ENCODE results near the gene CLPX. TPM values are rescaled to one million over a fixed set of nuclear protein-coding genes. Genes with fewer than 3 reads are reported as not detected.

The CLPX gene
- total RNA-seq, 2 donors from 2014 or later = 60.5 to 62.7 TPM

DNA sequence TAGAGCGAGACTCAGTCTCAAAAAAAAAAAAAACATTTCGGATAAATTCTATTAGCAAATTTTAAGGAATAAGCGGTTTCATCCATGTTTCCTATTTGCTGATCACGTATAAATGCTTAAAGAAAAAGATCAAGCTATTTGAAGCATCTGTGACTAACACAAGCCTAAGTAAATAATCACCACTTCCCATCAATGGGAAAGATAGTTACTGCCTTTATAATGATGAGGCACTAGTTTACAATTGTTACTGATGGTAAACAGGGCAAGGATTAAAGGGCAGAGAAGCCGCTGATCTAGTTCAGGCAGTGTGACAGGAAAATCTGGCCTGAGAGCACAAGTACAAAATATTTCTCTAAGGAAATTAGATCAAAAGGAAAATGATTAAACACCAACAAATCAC, 13.7 kb downstream of the CLPX start:
- 82 to 95% methylated on average over 5 of the region's 5 CpGs for WGBS, 2 experiments (ENCODE audit: insufficient coverage in 1 of 2, insufficient read length in 1 of 2)
- Histone ChIP-seq H3K4me3 (ENCODE audit: low read length) (no peak overlapping the region), H3K9me3 (ENCODE audit: control insufficient read depth, low read length) (no peaks in the 10 kb centered on the region), H3K27ac (ENCODE audit: low read depth, low read length) (no peak overlapping the region), H3K4me1 (ENCODE audit: control insufficient read depth, insufficient read depth, low read length) (no peaks in the 10 kb centered on the region), H3K9ac (ENCODE audit: extremely low read depth, low read length, poor library complexity, severe bottlenecking) (no peak overlapping the region), H3K36me3 (ENCODE audit: control insufficient read depth, insufficient read depth, low read length) (peaks cover 63% of the 10 kb centered on the region), H3K27me3 (ENCODE audit: control insufficient read depth, insufficient read depth, low read length, poor library complexity, severe bottlenecking) (no peaks in the 10 kb centered on the region)
- no peak for DNase-seq
- Mint-ChIP-seq H3K36me3 (ENCODE audit: low read depth) (peaks cover 59% of the 10 kb centered on the region), H3K27ac (no peak overlapping the region), H3K27me3 (ENCODE audit: insufficient read depth) (no peaks in the 10 kb centered on the region), H3K4me1 (no peaks in the 10 kb centered on the region), H3K4me3 (no peak overlapping the region), H3K9me3 (no peaks in the 10 kb centered on the region)
- TF ChIP-seq, protein P1, sequence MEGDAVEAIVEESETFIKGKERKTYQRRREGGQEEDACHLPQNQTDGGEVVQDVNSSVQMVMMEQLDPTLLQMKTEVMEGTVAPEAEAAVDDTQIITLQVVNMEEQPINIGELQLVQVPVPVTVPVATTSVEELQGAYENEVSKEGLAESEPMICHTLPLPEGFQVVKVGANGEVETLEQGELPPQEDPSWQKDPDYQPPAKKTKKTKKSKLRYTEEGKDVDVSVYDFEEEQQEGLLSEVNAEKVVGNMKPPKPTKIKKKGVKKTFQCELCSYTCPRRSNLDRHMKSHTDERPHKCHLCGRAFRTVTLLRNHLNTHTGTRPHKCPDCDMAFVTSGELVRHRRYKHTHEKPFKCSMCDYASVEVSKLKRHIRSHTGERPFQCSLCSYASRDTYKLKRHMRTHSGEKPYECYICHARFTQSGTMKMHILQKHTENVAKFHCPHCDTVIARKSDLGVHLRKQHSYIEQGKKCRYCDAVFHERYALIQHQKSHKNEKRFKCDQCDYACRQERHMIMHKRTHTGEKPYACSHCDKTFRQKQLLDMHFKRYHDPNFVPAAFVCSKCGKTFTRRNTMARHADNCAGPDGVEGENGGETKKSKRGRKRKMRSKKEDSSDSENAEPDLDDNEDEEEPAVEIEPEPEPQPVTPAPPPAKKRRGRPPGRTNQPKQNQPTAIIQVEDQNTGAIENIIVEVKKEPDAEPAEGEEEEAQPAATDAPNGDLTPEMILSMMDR (conservative IDR thresholded peaks at IDR 0.05) = no peak

DNA sequence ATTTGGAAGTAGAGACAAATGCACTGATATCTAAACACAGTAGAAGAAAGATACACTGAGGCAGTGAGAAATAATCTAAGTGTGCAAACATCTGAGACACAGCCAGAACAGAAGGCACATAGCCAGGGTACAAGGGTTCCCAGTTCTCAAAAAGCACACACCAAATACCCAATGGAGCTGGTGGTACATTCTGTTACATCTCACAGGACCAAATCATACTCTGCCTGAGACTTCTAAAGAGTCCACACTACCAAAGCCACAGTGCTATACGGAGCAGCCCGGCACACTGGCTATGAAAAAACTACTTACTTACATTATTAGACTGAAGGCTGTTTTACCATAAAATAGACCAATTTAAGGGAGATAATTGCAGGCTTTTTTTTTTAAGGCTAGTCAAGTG, 19.3 kb downstream of the CLPX start:
- no peaks in the 10 kb centered on the region for H3K4me1 Mint-ChIP-seq
- Histone ChIP-seq H3K4me3 (ENCODE audit: low read length) (no peak overlapping the region), H3K36me3 (ENCODE audit: control insufficient read depth, insufficient read depth, low read length) (peaks cover 68% of the 10 kb centered on the region), H3K27ac (ENCODE audit: low read depth, low read length) (no peak overlapping the region), H3K4me1 (ENCODE audit: control insufficient read depth, insufficient read depth, low read length) (no peaks in the 10 kb centered on the region), H3K9me3 (ENCODE audit: control insufficient read depth, low read length) (no peaks in the 10 kb centered on the region), H3K27me3 (ENCODE audit: control insufficient read depth, insufficient read depth, low read length, poor library complexity, severe bottlenecking) (no peaks in the 10 kb centered on the region), H3K9ac (ENCODE audit: extremely low read depth, low read length, poor library complexity, severe bottlenecking) (no peak overlapping the region)
- WGBS, 2 experiments (ENCODE audit: insufficient coverage in 1 of 2, insufficient read length in 1 of 2) = 94% methylated on average over 2 of the region's 2 CpGs; no CpG with 5 or more reads in 1 of the 2 experiments
- DNase-seq = no peak
- H3K36me3 Mint-ChIP-seq (ENCODE audit: low read depth) = peaks cover 38% of the 10 kb centered on the region
- H3K27ac Mint-ChIP-seq = no peak overlapping the region
- H3K27me3 Mint-ChIP-seq (ENCODE audit: insufficient read depth) = no peaks in the 10 kb centered on the region
- H3K9me3 Mint-ChIP-seq = no peaks in the 10 kb centered on the region
- TF ChIP-seq, protein P1 (conservative IDR thresholded peaks at IDR 0.05) = no peak
- H3K4me3 Mint-ChIP-seq = no peak overlapping the region

DNA sequence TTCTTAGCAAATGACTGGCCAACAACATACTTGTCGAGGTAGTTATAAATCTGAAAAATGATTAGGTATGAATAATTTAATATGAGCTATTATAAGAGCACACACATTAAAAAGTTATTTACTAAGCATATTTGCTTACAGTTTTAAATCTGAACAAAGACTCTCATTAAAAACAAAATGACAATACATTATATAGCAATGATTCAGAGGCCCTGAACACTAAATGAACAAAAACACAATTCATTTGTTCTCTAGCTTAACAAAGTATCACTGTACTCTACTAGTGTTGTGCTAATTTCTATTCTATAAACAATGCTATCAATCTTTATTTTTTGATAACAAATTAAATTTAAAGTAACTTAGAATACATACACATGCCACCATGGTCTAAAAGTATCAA, 21.0 kb downstream of the CLPX start:
- no peak overlapping the region for H3K27ac Mint-ChIP-seq
- WGBS, 2 experiments (ENCODE audit: insufficient coverage in 1 of 2, insufficient read length in 1 of 2) = no CpG with 5 or more reads among the region's 1 CpG
- TF ChIP-seq, protein P1 (conservative IDR thresholded peaks at IDR 0.05) = no peak

More for the DNA sequence above, 21.0 kb downstream of the CLPX start:
- Histone ChIP-seq H3K9ac (ENCODE audit: extremely low read depth, low read length, poor library complexity, severe bottlenecking) (no peak overlapping the region), H3K4me1 (ENCODE audit: control insufficient read depth, insufficient read depth, low read length) (no peaks in the 10 kb centered on the region), H3K27ac (ENCODE audit: low read depth, low read length) (no peak overlapping the region), H3K9me3 (ENCODE audit: control insufficient read depth, low read length) (no peaks in the 10 kb centered on the region), H3K4me3 (ENCODE audit: low read length) (no peak overlapping the region), H3K36me3 (ENCODE audit: control insufficient read depth, insufficient read depth, low read length) (peaks cover 64% of the 10 kb centered on the region), H3K27me3 (ENCODE audit: control insufficient read depth, insufficient read depth, low read length, poor library complexity, severe bottlenecking) (no peaks in the 10 kb centered on the region)
- Mint-ChIP-seq H3K4me3 (no peak overlapping the region), H3K9me3 (no peaks in the 10 kb centered on the region), H3K36me3 (ENCODE audit: low read depth) (peaks cover 36% of the 10 kb centered on the region), H3K27me3 (ENCODE audit: insufficient read depth) (no peaks in the 10 kb centered on the region), H3K4me1 (no peaks in the 10 kb centered on the region)
- no peak for DNase-seq
